GM06990 (cell line): Measurements from ENCODE around the gene NUP50.

ENCODE experiments used
- DNase-seq: peaks from one replicate; pipeline ENCODE4 v3.0.0-alpha.2; 2011; ENCODE audit not compliant: insufficient read length; ENCODE audit errors: extremely low read depth
- H3K27me3 ChIP-seq: replicated peaks from 2 replicates; pipeline ENCODE4 v1.6.0; 2011; ENCODE audit warnings: low read length; ENCODE audit not compliant: control insufficient read depth, insufficient read depth
- H3K36me3 ChIP-seq: 2 replicates; pipeline ENCODE4 v1.5.1; 2011; ENCODE audit warnings: low read length; ENCODE audit not compliant: control insufficient read depth, insufficient read depth
- H3K4me3 ChIP-seq: replicated peaks from 2 replicates; pipeline ENCODE4 v1.5.1; 2011; ENCODE audit warnings: low read depth, mild to moderate bottlenecking, control low read depth, low read length
- CTCF ChIP-seq: IDR thresholded peaks from 2 replicates; pipeline ENCODE4 v1.5.1; 2011; ENCODE audit warnings: low read length, control low read depth, mild to moderate bottlenecking, inconsistent platforms; ENCODE audit not compliant: insufficient read depth, poor library complexity, severe bottlenecking

NUP50 gene

GRCh38 chr22:45229181-45229580, 65.5 kb downstream of the NUP50 start:
- Histone ChIP-seq H3K27me3 (no peaks in the 10 kb centered on the region), H3K4me3 (no peak overlapping the region), H3K36me3 (peaks cover 8% of the 10 kb centered on the region)
- DNase-seq, result no peak
- TF ChIP-seq CTCF, result no peak

- H3K4me3 ChIP-seq, result no peak overlapping the region
- no peaks in the 10 kb centered on the region for H3K27me3 ChIP-seq
- TF ChIP-seq CTCF, result no peak
- no peak for DNase-seq
- H3K36me3 ChIP-seq, result peaks cover 10% of the 10 kb centered on the region
These were observed 66.4 kb downstream of the NUP50 start for GRCh38 chr22:45230026-45230721.

- no peaks in the 10 kb centered on the region for H3K27me3 ChIP-seq
- no peak overlapping the region for H3K4me3 ChIP-seq
- no peak for TF ChIP-seq CTCF
- DNase-seq, result no peak
- peaks cover 10% of the 10 kb centered on the region for H3K36me3 ChIP-seq
These were observed 67.6 kb downstream of the NUP50 start for GRCh38 chr22:45231293-45231692.

- Histone ChIP-seq H3K27me3 (no peaks in the 10 kb centered on the region), H3K4me3 (no peak overlapping the region), H3K36me3 (peaks cover 10% of the 10 kb centered on the region)
- TF ChIP-seq CTCF, result no peak
- no peak for DNase-seq
These were observed 69.7 kb downstream of the NUP50 start for GRCh38 chr22:45233386-45233785.

- H3K4me3 ChIP-seq, result no peak overlapping the region
- H3K27me3 ChIP-seq, result no peaks in the 10 kb centered on the region
- DNase-seq, result no peak
- TF ChIP-seq CTCF, result no peak
- peaks cover 10% of the 10 kb centered on the region for H3K36me3 ChIP-seq
These were observed 70.1 kb downstream of the NUP50 start for GRCh38 chr22:45233827-45234226.

GRCh38 chr22:45235101-45235777, 71.5 kb downstream of the NUP50 start:
- peak; percentile 88 for DNase-seq
- TF ChIP-seq CTCF, result no peak
- H3K27me3 ChIP-seq, result no peaks in the 10 kb centered on the region
- H3K36me3 ChIP-seq, result peaks cover 7% of the 10 kb centered on the region
- H3K4me3 ChIP-seq, result peak overlapping the region; percentile 46
